GM10847 (cell line): ENCODE results near the gene RUFY1.

Experiments
- POLR2A ChIP-seq: IDR thresholded peaks from 2 replicates; pipeline ENCODE4 v1.6.1; 2011; ENCODE audit not compliant: insufficient read length; ENCODE audit errors: extremely low read depth

Gene RUFY1

GRCh38 chr5:179599566-179599965 lies 49.2 kb downstream of the RUFY1 start:
- TF ChIP-seq POLR2A = no peak

- no peak for TF ChIP-seq POLR2A
These were observed 49.6 kb downstream of the RUFY1 start for GRCh38 chr5:179599973-179600372.

GRCh38 chr5:179601871-179602625 lies 51.7 kb downstream of the RUFY1 start:
- no peak for TF ChIP-seq POLR2A

- TF ChIP-seq POLR2A = no peak
These were observed 53.0 kb downstream of the RUFY1 start for GRCh38 chr5:179603308-179603707.

GRCh38 chr5:179605026-179605833 lies 54.9 kb downstream of the RUFY1 start:
- no peak for TF ChIP-seq POLR2A

GRCh38 chr5:179606071-179606909 lies 55.9 kb downstream of the RUFY1 start:
- no peak for TF ChIP-seq POLR2A

- TF ChIP-seq POLR2A = no peak
These were observed 56.5 kb downstream of the RUFY1 start for GRCh38 chr5:179606910-179607159.

GRCh38 chr5:179607160-179607931 lies 57.0 kb downstream of the RUFY1 start:
- no peak for TF ChIP-seq POLR2A

- no peak for TF ChIP-seq POLR2A
These were observed 57.8 kb downstream of the RUFY1 start for GRCh38 chr5:179608131-179608581.

- no peak for TF ChIP-seq POLR2A
These were observed 59.4 kb downstream of the RUFY1 start for GRCh38 chr5:179609834-179610108.

- TF ChIP-seq POLR2A = no peak
These were observed 60.0 kb downstream of the RUFY1 start for GRCh38 chr5:179610109-179610902.

- no peak for TF ChIP-seq POLR2A
These were observed 60.5 kb downstream of the RUFY1 start for GRCh38 chr5:179610903-179611265.

GRCh38 chr5:179612577-179613459 lies 62.5 kb downstream of the RUFY1 start:
- no peak for TF ChIP-seq POLR2A
